Activated CD8-positive, alpha-beta memory T cell treated with anti-CD3 and anti-CD28 coated beads for 24 hours (primary cell): ENCODE measurements around the gene CDC20B.
A peak's percentile ranks its signal among the peaks of the same experiment; 100 is the strongest.

Experiments
- DNase-seq: peaks from one replicate; pipeline ENCODE4 v3.0.0-alpha.2; 2020

The CDC20B gene

GRCh38 chr5:55172937-55173686 lies at the start of gene CDC20B:
Gene CDC20B (minus strand): TSS chr5:55173177. CDS start chr5:55173000, 177 bp downstream.
- peak; percentile 88 for DNase-seq

- DNase-seq: no peak
These were observed 49.4 kb upstream of the CDC20B start for GRCh38 chr5:55222092-55222984.

GRCh38 chr5:55220433-55221185 lies 47.6 kb upstream of the CDC20B start:
- DNase-seq: no peak

- no peak for DNase-seq
These were observed 46.8 kb upstream of the CDC20B start for GRCh38 chr5:55219770-55220169.

GRCh38 chr5:55218967-55219366 lies 46.0 kb upstream of the CDC20B start:
- DNase-seq: no peak

- no peak for DNase-seq
These were observed 38.4 kb upstream of the CDC20B start for GRCh38 chr5:55211184-55211874.

GRCh38 chr5:55205001-55205400 lies 32.0 kb upstream of the CDC20B start:
- no peak for DNase-seq

GRCh38 chr5:55191165-55191564 lies 18.2 kb upstream of the CDC20B start:
- no peak for DNase-seq

- no peak for DNase-seq
These were observed 15.9 kb upstream of the CDC20B start for GRCh38 chr5:55188656-55189540.

GRCh38 chr5:55187370-55187769 lies 14.4 kb upstream of the CDC20B start:
- DNase-seq: no peak

- DNase-seq: no peak
These were observed 7.0 kb upstream of the CDC20B start for GRCh38 chr5:55180016-55180415.

GRCh38 chr5:55177078-55177477 lies 4.1 kb upstream of the CDC20B start:
- no peak for DNase-seq

- DNase-seq: peak; percentile 67
These were observed 3.3 kb upstream of the CDC20B start for GRCh38 chr5:55176176-55176818.

- no peak for DNase-seq
These were observed 2.8 kb upstream of the CDC20B start for GRCh38 chr5:55175781-55176175.

GRCh38 chr5:55173687-55174230 lies 782 bp upstream of the CDC20B start:
- DNase-seq: no peak

- DNase-seq: peak; percentile 67
These were observed 702 bp downstream of the CDC20B start for GRCh38 chr5:55172051-55172899.

- DNase-seq: no peak
These were observed 1.5 kb downstream of the CDC20B start for GRCh38 chr5:55171471-55171870.

GRCh38 chr5:55162666-55163065 lies 10.3 kb downstream of the CDC20B start:
- DNase-seq: no peak

- no peak for DNase-seq
These were observed 12.3 kb downstream of the CDC20B start for GRCh38 chr5:55160493-55161209.
